Right lobe of liver (tissue), 6 donors: ENCODE measurements around the gene ARMC3. TPM values are rescaled to one million over a fixed set of nuclear protein-coding genes. Genes with fewer than 3 reads are reported as not detected.

Experiments used
- ATAC-seq, 4 donors: fragments of 200-7000 bp; cut with Tn5 transposase; one replicate each; pipeline ENCODE4 v1.9.1; 2020; ENCODE audit warnings: mild to moderate bottlenecking in 4 of 4, moderate library complexity in 4 of 4
- DNase-seq, 3 donors: peaks; one replicate each; pipeline ENCODE4 v3.0.0-alpha.2; 2020
- H3K27ac ChIP-seq, 3 donors: fragments of 200-600 bp; one replicate each; pipeline ENCODE4 v1.8.0; 2022
- H3K27me3 ChIP-seq, 2 donors: fragments of 200-600 bp; one replicate each; pipeline ENCODE4 v1.8.0; 2022
- H3K36me3 ChIP-seq, 4 donors: fragments of 200-600 bp; sonication (generic) in 1 of 4; one replicate each; pipeline versions ENCODE4 v1.5.1 to v1.8.0; 2017 to 2022; ENCODE audit warnings: control low read depth in 1 of 4
- H3K4me1 ChIP-seq, 4 donors: fragments of 200-600 bp; sonication (generic) in 1 of 4; one replicate each; pipeline versions ENCODE4 v1.5.1 to v1.8.0; 2017 to 2022; ENCODE audit warnings: control low read depth in 1 of 4
- H3K4me3 ChIP-seq, 3 donors: fragments of 200-600 bp; one replicate each; pipeline ENCODE4 v1.8.0; 2022
- H3K9me3 ChIP-seq, 4 donors: fragments of 200-600 bp; sonication (generic) in 1 of 4; one replicate each; pipeline versions ENCODE4 v1.5.1 to v1.8.0; 2017 to 2022; ENCODE audit warnings: control low read depth in 1 of 4
- POLR2A ChIP-seq: fragments of 450-650 bp; IDR thresholded peaks from one replicate; pipeline ENCODE4 v1.6.1; 2017; ENCODE audit warnings: antibody characterized with exemption, mild to moderate bottlenecking
- WGBS: methylation state at CpG from one replicate; pipeline ENCODE4 v1.1.6; 2018; ENCODE audit warnings: low coverage, low lambda C conversion rate; ENCODE audit not compliant: insufficient coverage; ENCODE audit errors: missing lambda C conversion rate; 5-methylcytosine and 5-hydroxymethylcytosine counted together
- intact Hi-C, 2 donors: fragments of 100-400 bp; cut with DNase I; formaldehyde crosslinking; loops; one replicate each; pipeline versions ENCODE4 v1.11.2 to v1.14.1; 2022
- total RNA-seq, 6 experiments: library from RNA; depleted of rRNA in 2 of 6; stranded (reverse); fragments of >200 nt in 2 of 6; fragmentation: NEBNext Ultra II Directional in 3 of 6; extraction: Animal tissue kit (Norgen Biotek cat#: 25700) in 3 of 6; gene quantifications; one replicate each; pipeline versions ENCODE4 v1.1.0 to v1.2.4, GENCODE V29; 2016 to 2023
- TF ChIP-seq, protein P1 (sequence below), 4 donors: fragments of 200-600 bp in 3 of 4; fragments of 450-650 bp in 1 of 4; IDR thresholded peaks; one replicate each; pipeline versions ENCODE4 v1.5.1 to v1.8.0; 2016 to 2022; ENCODE audit warnings: antibody characterized with exemption in 4 of 4, mild to moderate bottlenecking in 2 of 4
- donor health status: DM: no; HTN: yes; CAD: no.
- donor health status: DM: no; HTN: no; CAD: no.
- donor health status: DM: no; HTN: no; CAD: no.
- donor health status: DM: no; HTN: yes; CAD: no.
- donor health status: DM: no; HTN: yes; CAD: no.

The ARMC3 gene
- total RNA-seq, 6 experiments from 2014 or later = not detected

GRCh38 chr10:23046027-23046426 lies 118.2 kb downstream of the ARMC3 start:
- DNase-seq = no peak
- 52% methylated on average over 4 of the region's 4 CpGs for WGBS
- Histone ChIP-seq H3K9me3 (no peaks in the 10 kb centered on the region), H3K36me3 (no peaks in the 10 kb centered on the region), H3K27ac (no peak overlapping the region), H3K4me1 (no peaks in the 10 kb centered on the region), H3K27me3 (no peaks in the 10 kb centered on the region), H3K4me3 (no peak overlapping the region)
- TF ChIP-seq, protein P1, sequence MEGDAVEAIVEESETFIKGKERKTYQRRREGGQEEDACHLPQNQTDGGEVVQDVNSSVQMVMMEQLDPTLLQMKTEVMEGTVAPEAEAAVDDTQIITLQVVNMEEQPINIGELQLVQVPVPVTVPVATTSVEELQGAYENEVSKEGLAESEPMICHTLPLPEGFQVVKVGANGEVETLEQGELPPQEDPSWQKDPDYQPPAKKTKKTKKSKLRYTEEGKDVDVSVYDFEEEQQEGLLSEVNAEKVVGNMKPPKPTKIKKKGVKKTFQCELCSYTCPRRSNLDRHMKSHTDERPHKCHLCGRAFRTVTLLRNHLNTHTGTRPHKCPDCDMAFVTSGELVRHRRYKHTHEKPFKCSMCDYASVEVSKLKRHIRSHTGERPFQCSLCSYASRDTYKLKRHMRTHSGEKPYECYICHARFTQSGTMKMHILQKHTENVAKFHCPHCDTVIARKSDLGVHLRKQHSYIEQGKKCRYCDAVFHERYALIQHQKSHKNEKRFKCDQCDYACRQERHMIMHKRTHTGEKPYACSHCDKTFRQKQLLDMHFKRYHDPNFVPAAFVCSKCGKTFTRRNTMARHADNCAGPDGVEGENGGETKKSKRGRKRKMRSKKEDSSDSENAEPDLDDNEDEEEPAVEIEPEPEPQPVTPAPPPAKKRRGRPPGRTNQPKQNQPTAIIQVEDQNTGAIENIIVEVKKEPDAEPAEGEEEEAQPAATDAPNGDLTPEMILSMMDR (IDR thresholded peaks at IDR 0.05) = no peak
- no peak for TF ChIP-seq POLR2A
- no peak for ATAC-seq
- intact Hi-C loops = no loop called here

- TF ChIP-seq POLR2A = no peak
- TF ChIP-seq, protein P1 (IDR thresholded peaks at IDR 0.05) = no peak
- no peak overlapping the region for H3K27ac ChIP-seq
- no peaks in the 10 kb centered on the region for H3K36me3 ChIP-seq
- no peak overlapping the region for H3K4me3 ChIP-seq
- WGBS = 51% methylated on average over 9 of the region's 9 CpGs
- DNase-seq = no peak
- ATAC-seq = no peak
- H3K9me3 ChIP-seq = no peaks in the 10 kb centered on the region
- no peaks in the 10 kb centered on the region for H3K4me1 ChIP-seq
- intact Hi-C loops = no loop called here
- no peaks in the 10 kb centered on the region for H3K27me3 ChIP-seq
These were observed 119.6 kb downstream of the ARMC3 start for GRCh38 chr10:23047201-23048050.

- H3K9me3 ChIP-seq = no peaks in the 10 kb centered on the region
- no peak for DNase-seq
- H3K27ac ChIP-seq = no peak overlapping the region
- no peaks in the 10 kb centered on the region for H3K4me1 ChIP-seq
- H3K27me3 ChIP-seq = no peaks in the 10 kb centered on the region
- no peaks in the 10 kb centered on the region for H3K36me3 ChIP-seq
- intact Hi-C loops = no loop called here
- no peak for TF ChIP-seq POLR2A
- TF ChIP-seq, protein P1 (IDR thresholded peaks at IDR 0.05) = no peak
- WGBS = 75% methylated on average over 4 of the region's 4 CpGs
- H3K4me3 ChIP-seq = no peak overlapping the region
- no peak for ATAC-seq
These were observed 120.3 kb downstream of the ARMC3 start for GRCh38 chr10:23048191-23048590.

DNA sequence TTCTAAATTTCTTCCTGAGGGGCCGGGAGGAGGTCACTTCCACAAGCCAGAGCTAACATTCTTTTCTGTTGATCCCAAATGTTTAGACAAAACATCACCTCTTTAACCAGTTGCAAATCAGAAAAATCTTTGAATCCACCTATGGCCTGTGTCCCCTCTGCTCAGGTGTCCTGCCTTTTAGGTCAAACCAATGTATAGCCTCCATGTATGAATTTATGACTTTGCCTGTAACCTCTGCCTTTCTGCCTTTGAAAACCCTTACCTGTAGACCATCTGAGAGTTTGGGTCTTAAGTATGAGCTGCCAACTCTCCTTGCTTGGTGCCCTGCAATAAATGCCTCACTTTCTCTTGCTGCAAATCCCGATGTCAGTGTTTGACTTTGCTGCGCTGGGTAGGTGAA lies 123.4 kb downstream of the ARMC3 start:
- WGBS = 85% methylated on average over 3 of the region's 3 CpGs
- no peak for DNase-seq
- no peaks in the 10 kb centered on the region for H3K27me3 ChIP-seq

More for the DNA sequence above, 123.4 kb downstream of the ARMC3 start:
- H3K9me3 ChIP-seq = no peaks in the 10 kb centered on the region
- ATAC-seq = no peak
- intact Hi-C loops = no loop called here
- H3K4me1 ChIP-seq = no peaks in the 10 kb centered on the region
- H3K4me3 ChIP-seq = no peak overlapping the region
- H3K27ac ChIP-seq = no peak overlapping the region
- H3K36me3 ChIP-seq = no peaks in the 10 kb centered on the region
- no peak for TF ChIP-seq POLR2A
- TF ChIP-seq, protein P1 (IDR thresholded peaks at IDR 0.05) = no peak
